HepG2 (cell line): ENCODE measurements around the gene PSMD5. TPM values are rescaled to one million over a fixed set of nuclear protein-coding genes. Genes with fewer than 3 reads are reported as not detected.

Experiments
- AGO1 ChIP-seq: fragments of 200-400 bp; formaldehyde crosslinking; IDR thresholded peaks from 2 replicates; pipeline ENCODE4 v1.6.1; 2017; ENCODE audit warnings: mild to moderate bottlenecking, low read depth, low read length, moderate library complexity; ENCODE audit not compliant: poor library complexity, severe bottlenecking
- DMAP1 ChIP-seq: IDR thresholded peaks from 2 replicates; pipeline ENCODE4 v1.6.1; 2016
- ERF ChIP-seq: IDR thresholded peaks from 2 replicates; pipeline ENCODE4 v1.6.1; 2018; ENCODE audit warnings: missing biosample characterization, missing genetic modification reagents
- FOXA3 ChIP-seq: IDR thresholded peaks from 2 replicates; pipeline ENCODE4 v1.6.1; 2016; ENCODE audit warnings: missing genetic modification reagents, missing compliant biosample characterization
- HNRNPL ChIP-seq: fragments of 200-400 bp; formaldehyde crosslinking; IDR thresholded peaks from 2 replicates; pipeline ENCODE4 v1.6.1; 2017; ENCODE audit warnings: mild to moderate bottlenecking, low read depth, low read length
- HOXA3 ChIP-seq: sonication (generic); formaldehyde crosslinking; IDR thresholded peaks from 2 replicates; pipeline ENCODE4 v1.5.0; 2020; ENCODE audit warnings: missing genetic modification reagents
- JUND ChIP-seq: sonication (generic); formaldehyde crosslinking; IDR thresholded peaks from 2 replicates; pipeline ENCODE4 v1.8.0; 2022; ENCODE audit warnings: mild to moderate bottlenecking, missing genetic modification reagents
- NFIC ChIP-seq: IDR thresholded peaks from 2 replicates; pipeline ENCODE4 v1.6.1; 2012; ENCODE audit warnings: mild to moderate bottlenecking, low read length, inconsistent platforms
- NKX3-1 ChIP-seq: sonication (generic); formaldehyde crosslinking; IDR thresholded peaks from 2 replicates; pipeline ENCODE4 v1.5.0; 2020; ENCODE audit warnings: missing genetic modification reagents
- NR1H2 ChIP-seq: sonication (generic); formaldehyde crosslinking; IDR thresholded peaks from 2 replicates; pipeline ENCODE4 v1.8.1; 2022; ENCODE audit warnings: low read depth, missing genetic modification reagents, borderline replicate concordance
- PCBP1 ChIP-seq: fragments of 200-400 bp; formaldehyde crosslinking; IDR thresholded peaks from 2 replicates; pipeline ENCODE4 v1.6.1; 2017; ENCODE audit warnings: mild to moderate bottlenecking, low read depth, low read length, borderline replicate concordance
- PHF20 ChIP-seq: sonication (generic); formaldehyde crosslinking; IDR thresholded peaks from 2 replicates; pipeline ENCODE4 v1.5.0; 2020; ENCODE audit warnings: mild to moderate bottlenecking, missing genetic modification reagents
- PHF8 ChIP-seq: sonication (generic); formaldehyde crosslinking; IDR thresholded peaks from 2 replicates; pipeline ENCODE4 v1.5.0; 2020; ENCODE audit warnings: missing genetic modification reagents
- PRDM4 ChIP-seq: sonication (generic); formaldehyde crosslinking; IDR thresholded peaks from 2 replicates; pipeline ENCODE4 v1.9.0; 2021; ENCODE audit warnings: missing genetic modification reagents, borderline replicate concordance
- RFX5 ChIP-seq: IDR thresholded peaks from 2 replicates; pipeline ENCODE4 v1.6.1; 2011; ENCODE audit warnings: low read depth, low read length, improper control_type of control experiment
- ZNF143 ChIP-seq: sonication (generic); formaldehyde crosslinking; IDR thresholded peaks from 2 replicates; pipeline ENCODE4 v1.4.0; 2020; ENCODE audit warnings: missing genetic modification reagents
- ZNF30 ChIP-seq: sonication (generic); formaldehyde crosslinking; IDR thresholded peaks from 2 replicates; pipeline ENCODE4 v1.5.0; 2020; ENCODE audit warnings: mild to moderate bottlenecking, missing genetic modification reagents
- ZNF441 ChIP-seq: sonication (generic); formaldehyde crosslinking; IDR thresholded peaks from 2 replicates; pipeline ENCODE4 v1.7.0; 2021; ENCODE audit warnings: missing genetic modification reagents, borderline replicate concordance
- ZNF484 ChIP-seq: sonication (generic); formaldehyde crosslinking; IDR thresholded peaks from 2 replicates; pipeline ENCODE4 v1.5.1; 2020; ENCODE audit warnings: mild to moderate bottlenecking, low read depth, missing genetic modification reagents, borderline replicate concordance
- ZNF737 ChIP-seq: sonication (generic); formaldehyde crosslinking; IDR thresholded peaks from 2 replicates; pipeline ENCODE4 v1.5.0; 2020; ENCODE audit warnings: missing genetic modification reagents, mild to moderate bottlenecking, borderline replicate concordance
- polyA plus RNA-seq, 8 experiments: library from polyadenylated mRNA; depleted of rRNA in 3 of 8; stranded (reverse) in 7 of 8; unstranded in 1 of 8; fragments of >200 nt; fragmentation: Illumina TruSeq in 4 of 8; extraction: Trizol in 4 of 8; gene quantifications; 2 replicates each; pipeline versions ENCODE4 v1.2.1 to v1.2.3, GENCODE V29; 2011 to 2016; ENCODE audit warnings: low read depth in 4 of 8, missing spikeins in 1 of 8, mixed read lengths in 1 of 8; ENCODE audit not compliant: insufficient read depth in 1 of 8
- total RNA-seq, 5 experiments: library from RNA; depleted of rRNA; stranded (reverse); fragments of >200 nt; fragmentation: Illumina TruSeq; extraction: Trizol; gene quantifications; 2 replicates each; pipeline ENCODE4 v1.2.3, GENCODE V29; 2016; ENCODE audit warnings: low read depth in 1 of 5
- TF ChIP-seq, protein P1 (sequence below): sonication (generic); formaldehyde crosslinking; IDR thresholded peaks from 2 replicates; pipeline ENCODE4 v1.8.1; 2023; ENCODE audit warnings: mild to moderate bottlenecking, missing genetic modification reagents
- TF ChIP-seq, protein P2 (sequence below): sonication (generic); formaldehyde crosslinking; IDR thresholded peaks from 2 replicates; pipeline ENCODE4 v1.8.0; 2022; ENCODE audit warnings: mild to moderate bottlenecking, missing genetic modification reagents, moderate library complexity
- TF ChIP-seq, protein P3 (sequence below): IDR thresholded peaks from 2 replicates; pipeline ENCODE4 v1.6.1; 2016; ENCODE audit warnings: low read depth, control low read depth

Gene PSMD5
- total and polyA plus RNA-seq, 2 of the 13 experiments (the other 11 are each of a cell fraction or from before 2014, with no cell fraction given), result 12.7 to 18.1 TPM

DNA sequence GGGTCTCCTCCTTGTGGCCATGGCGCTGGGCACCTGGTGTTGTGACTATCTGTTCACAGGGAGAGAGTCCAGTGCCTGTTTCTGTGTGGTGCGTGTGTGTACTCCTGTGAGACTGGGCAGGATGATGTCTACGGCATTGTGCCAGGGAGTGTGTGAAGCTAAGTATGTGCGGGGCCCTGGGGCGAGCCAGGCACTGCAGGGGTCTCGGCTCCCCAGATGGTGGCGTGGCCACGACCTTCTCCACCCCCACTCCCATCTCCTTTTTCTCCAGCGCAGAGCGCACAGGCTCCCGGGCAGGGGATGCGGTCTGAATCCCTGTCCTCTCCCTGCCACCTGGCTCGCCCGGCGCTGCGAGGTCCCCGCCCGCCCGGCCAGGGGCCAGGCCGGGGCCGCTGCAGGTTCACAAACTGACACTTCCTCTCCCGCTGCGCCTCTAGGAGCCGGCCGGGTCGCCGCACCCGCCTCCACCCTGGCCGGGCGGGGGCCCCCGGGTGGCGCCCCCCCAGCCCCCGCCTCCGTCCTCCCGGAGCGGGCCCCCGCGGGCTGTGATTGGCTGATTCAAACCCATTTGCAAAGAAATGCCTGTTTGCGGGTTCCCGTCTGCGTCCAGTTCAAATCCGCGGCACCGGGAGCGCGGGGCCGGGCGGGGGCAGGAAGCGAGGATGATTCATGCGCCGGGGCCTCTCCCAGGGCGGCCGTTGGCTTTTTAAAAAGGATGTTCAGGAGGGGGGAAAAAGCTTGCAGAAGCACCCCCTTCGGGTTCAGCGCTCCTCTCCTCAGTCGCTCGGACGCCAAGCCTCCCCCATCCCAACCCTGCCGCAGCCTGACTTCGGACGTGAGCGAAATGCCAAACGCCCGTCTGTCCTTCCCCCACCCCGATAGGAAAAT, 33.5 kb upstream of the PSMD5 start (continued):
- TF ChIP-seq NKX3-1 (CRISPR knock-in tag) (peak; percentile 39; the same call in 1 of the 2 replicates), JUND (CRISPR knock-in tag) (no peak), NR1H2 (CRISPR knock-in tag) (no peak), ZNF143 (CRISPR knock-in tag) (no peak), DMAP1 (peak; percentile 83; the same call in 1 of the 2 replicates), ERF (CRISPR knock-in tag) (no peak; the same call in 1 of the 2 replicates), HOXA3 (CRISPR knock-in tag) (peak; percentile 28; the same call in 1 of the 2 replicates), HNRNPL (0 out of 2 replicates have a peak, but pooled peaks have one; percentile 29), FOXA3 (no peak), AGO1 (no peak), PRDM4 (no peak), ZNF737 (CRISPR knock-in tag) (no peak), ZNF30 (CRISPR knock-in tag) (no peak), NFIC (no peak), PHF20 (CRISPR knock-in tag) (peak; percentile 37), RFX5 (no peak), ZNF484 (CRISPR knock-in tag) (no peak), PCBP1 (no peak), PHF8 (CRISPR knock-in tag) (peak; percentile 73), ZNF441 (CRISPR knock-in tag) (peak; percentile 35; the same call in 1 of the 2 replicates)
- TF ChIP-seq, protein P1, sequence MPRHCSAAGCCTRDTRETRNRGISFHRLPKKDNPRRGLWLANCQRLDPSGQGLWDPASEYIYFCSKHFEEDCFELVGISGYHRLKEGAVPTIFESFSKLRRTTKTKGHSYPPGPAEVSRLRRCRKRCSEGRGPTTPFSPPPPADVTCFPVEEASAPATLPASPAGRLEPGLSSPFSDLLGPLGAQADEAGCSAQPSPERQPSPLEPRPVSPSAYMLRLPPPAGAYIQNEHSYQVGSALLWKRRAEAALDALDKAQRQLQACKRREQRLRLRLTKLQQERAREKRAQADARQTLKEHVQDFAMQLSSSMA, result 0 out of 2 replicates have a peak, but pooled peaks have one; percentile 47
- TF ChIP-seq, protein P2, sequence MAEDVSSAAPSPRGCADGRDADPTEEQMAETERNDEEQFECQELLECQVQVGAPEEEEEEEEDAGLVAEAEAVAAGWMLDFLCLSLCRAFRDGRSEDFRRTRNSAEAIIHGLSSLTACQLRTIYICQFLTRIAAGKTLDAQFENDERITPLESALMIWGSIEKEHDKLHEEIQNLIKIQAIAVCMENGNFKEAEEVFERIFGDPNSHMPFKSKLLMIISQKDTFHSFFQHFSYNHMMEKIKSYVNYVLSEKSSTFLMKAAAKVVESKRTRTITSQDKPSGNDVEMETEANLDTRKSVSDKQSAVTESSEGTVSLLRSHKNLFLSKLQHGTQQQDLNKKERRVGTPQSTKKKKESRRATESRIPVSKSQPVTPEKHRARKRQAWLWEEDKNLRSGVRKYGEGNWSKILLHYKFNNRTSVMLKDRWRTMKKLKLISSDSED, result no peak; the same call in 1 of the 2 replicates
- TF ChIP-seq, protein P3, sequence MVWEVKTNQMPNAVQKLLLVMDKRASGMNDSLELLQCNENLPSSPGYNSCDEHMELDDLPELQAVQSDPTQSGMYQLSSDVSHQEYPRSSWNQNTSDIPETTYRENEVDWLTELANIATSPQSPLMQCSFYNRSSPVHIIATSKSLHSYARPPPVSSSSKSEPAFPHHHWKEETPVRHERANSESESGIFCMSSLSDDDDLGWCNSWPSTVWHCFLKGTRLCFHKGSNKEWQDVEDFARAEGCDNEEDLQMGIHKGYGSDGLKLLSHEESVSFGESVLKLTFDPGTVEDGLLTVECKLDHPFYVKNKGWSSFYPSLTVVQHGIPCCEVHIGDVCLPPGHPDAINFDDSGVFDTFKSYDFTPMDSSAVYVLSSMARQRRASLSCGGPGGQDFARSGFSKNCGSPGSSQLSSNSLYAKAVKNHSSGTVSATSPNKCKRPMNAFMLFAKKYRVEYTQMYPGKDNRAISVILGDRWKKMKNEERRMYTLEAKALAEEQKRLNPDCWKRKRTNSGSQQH, result no peak
